ENCODE data around the gene TAGLN3.

- TF ChIP-seq POLR2A (IDR thresholded peaks at IDR 0.05) (no peak), CTCF (IDR thresholded peaks at IDR 0.05) (no peak), POLR2AphosphoS5 (IDR thresholded peaks at IDR 0.05) (no peak), EP300 (IDR thresholded peaks at IDR 0.05) (peak in 1 of 4 donors; percentile 1)
Measured at GRCh38 chr3:111972891-111973290, 25.8 kb upstream of the TAGLN3 start.

All from sigmoid colon (tissue), 4 donors.